Right ventricle myocardium inferior (tissue), 1 donor: ENCODE results near the gene FASTK. TPM values are rescaled to one million over a fixed set of nuclear protein-coding genes. Genes with fewer than 3 reads are reported as not detected.

Source experiments
- total RNA-seq: library from RNA; stranded (reverse); fragmentation: NEBNext Ultra II Directional; extraction: Animal tissue kit (Norgen Biotek cat#: 25700); gene quantifications from one replicate; pipeline ENCODE4 v1.2.1, GENCODE V29; 2021
- donor health status: DM: no; HTN: yes; CAD: no; lungs with severe emphysema.

Gene FASTK
- total RNA-seq, 1 donor from 2014 or later: 79.2 TPM

Other genes with a start within 250 kb of the FASTK start
- gene AOC1, start 228.3 kb downstream of the FASTK start, total RNA-seq: 0.27 TPM
- 97.3 TPM for gene KCNH2, start 102.5 kb downstream of the FASTK start, total RNA-seq
- gene NOS3, start 89.8 kb downstream of the FASTK start, total RNA-seq: 19.4 TPM
- not detected for gene ATG9B, start 56.3 kb downstream of the FASTK start, total RNA-seq
- gene ABCB8, start 52.4 kb downstream of the FASTK start, total RNA-seq: 24.5 TPM
- 5.5 TPM for gene ASIC3, start 32.3 kb downstream of the FASTK start, total RNA-seq
- gene CDK5, start 22.9 kb downstream of the FASTK start, total RNA-seq: 6.7 TPM
- 61.2 TPM for gene SLC4A2, start 21.2 kb downstream of the FASTK start, total RNA-seq
- gene TMUB1, start 2.7 kb upstream of the FASTK start, total RNA-seq: 35.5 TPM
- 57.4 TPM for gene AGAP3, start 5.7 kb upstream of the FASTK start, total RNA-seq
- 2.4 TPM for gene GBX1, start 86.9 kb upstream of the FASTK start, total RNA-seq
- gene ASB10, start 106.4 kb upstream of the FASTK start, total RNA-seq: 41.4 TPM
- not detected for gene H2BK1, start 129.7 kb upstream of the FASTK start, total RNA-seq
- gene ABCF2, start 146.4 kb upstream of the FASTK start, total RNA-seq: 24.5 TPM
- gene CHPF2, start 151.7 kb upstream of the FASTK start, total RNA-seq: 11.6 TPM
- 110 TPM for gene SMARCD3, start 167.9 kb upstream of the FASTK start, total RNA-seq